MM.1S (cell line): ENCODE measurements around the gene RPH3AL.
"Not testable (repeated sequence)": the region's sequence is repeated elsewhere in the genome, so short reads cannot be mapped to it uniquely, and the experiment has no call there.

Experiments
- DNase-seq: peaks from one replicate; pipeline ENCODE4 v3.0.0-alpha.2; 2015
- H2AFZ ChIP-seq: fragments of 300-600 bp; sonication (generic); 2 replicates; pipeline ENCODE4 v1.6.0; 2016; ENCODE audit warnings: antibody characterized with exemption, low read length
- H3F3A ChIP-seq: fragments of 300-600 bp; sonication (generic); 2 replicates; pipeline ENCODE4 v1.6.1; 2016; ENCODE audit warnings: mild to moderate bottlenecking, antibody characterized with exemption, low read length, moderate library complexity, mixed read lengths; ENCODE audit not compliant: insufficient read depth
- H3K27ac ChIP-seq: fragments of 300-600 bp; sonication (generic); 2 replicates; pipeline ENCODE4 v1.5.1; 2016; ENCODE audit warnings: mild to moderate bottlenecking, low read length
- H3K27me3 ChIP-seq: fragments of 300-600 bp; sonication (generic); replicated peaks from 2 replicates; pipeline ENCODE4 v1.6.0; 2016; ENCODE audit warnings: low read length; ENCODE audit not compliant: insufficient read depth
- H3K36me3 ChIP-seq: fragments of 300-600 bp; sonication (generic); replicated peaks from 2 replicates; pipeline ENCODE4 v1.6.1; 2016; ENCODE audit warnings: mild to moderate bottlenecking, low read length, mixed read lengths; ENCODE audit not compliant: insufficient read depth
- H3K4me1 ChIP-seq: fragments of 300-600 bp; sonication (generic); 2 replicates; pipeline ENCODE4 v1.6.1; 2016; ENCODE audit warnings: low read length, mixed read lengths
- H3K4me2 ChIP-seq: fragments of 300-600 bp; sonication (generic); 2 replicates; pipeline ENCODE4 v1.6.0; 2016; ENCODE audit warnings: low read depth, low read length
- H3K4me3 ChIP-seq: fragments of 300-600 bp; sonication (generic); 2 replicates; pipeline ENCODE4 v1.5.1; 2016; ENCODE audit warnings: low read length, mixed read lengths
- H3K79me2 ChIP-seq: fragments of 300-600 bp; sonication (generic); 2 replicates; pipeline ENCODE4 v1.6.1; 2016; ENCODE audit warnings: mixed run types, low read length, mixed read lengths
- H3K9ac ChIP-seq: fragments of 300-600 bp; sonication (generic); 2 replicates; pipeline ENCODE4 v1.6.1; 2016; ENCODE audit warnings: low read length, mixed read lengths
- H3K9me2 ChIP-seq: fragments of 300-600 bp; sonication (generic); replicated peaks from 2 replicates; pipeline ENCODE4 v1.6.1; 2016; ENCODE audit warnings: mild to moderate bottlenecking, low read length, mixed read lengths; ENCODE audit not compliant: insufficient read depth
- H3K9me3 ChIP-seq: fragments of 300-600 bp; sonication (generic); replicated peaks from 2 replicates; pipeline ENCODE4 v1.6.1; 2016; ENCODE audit warnings: mild to moderate bottlenecking, low read length, mixed read lengths; ENCODE audit not compliant: insufficient read depth
- H4K20me1 ChIP-seq: fragments of 300-600 bp; sonication (generic); 2 replicates; pipeline ENCODE4 v1.6.1; 2016; ENCODE audit warnings: mild to moderate bottlenecking, low read length, moderate library complexity, mixed read lengths; ENCODE audit not compliant: insufficient read depth
- EZH2 ChIP-seq: fragments of 300-600 bp; sonication (generic); optimal IDR thresholded peaks from 2 replicates; pipeline ENCODE3; 2017; ENCODE audit warnings: low read depth, mild to moderate bottlenecking, antibody characterized with exemption, low read length, mixed read lengths
- EZH2phosphoT487 ChIP-seq: fragments of 300-600 bp; sonication (generic); IDR thresholded peaks from 2 replicates; pipeline ENCODE4 v1.6.1; 2018; ENCODE audit warnings: antibody characterized with exemption, low read length
- TF ChIP-seq, protein P1 (sequence below): fragments of 300-600 bp; sonication (generic); IDR thresholded peaks from 2 replicates; pipeline ENCODE4 v1.5.1; 2016; ENCODE audit warnings: antibody characterized with exemption, low read length, mixed read lengths

RPH3AL gene

DNA sequence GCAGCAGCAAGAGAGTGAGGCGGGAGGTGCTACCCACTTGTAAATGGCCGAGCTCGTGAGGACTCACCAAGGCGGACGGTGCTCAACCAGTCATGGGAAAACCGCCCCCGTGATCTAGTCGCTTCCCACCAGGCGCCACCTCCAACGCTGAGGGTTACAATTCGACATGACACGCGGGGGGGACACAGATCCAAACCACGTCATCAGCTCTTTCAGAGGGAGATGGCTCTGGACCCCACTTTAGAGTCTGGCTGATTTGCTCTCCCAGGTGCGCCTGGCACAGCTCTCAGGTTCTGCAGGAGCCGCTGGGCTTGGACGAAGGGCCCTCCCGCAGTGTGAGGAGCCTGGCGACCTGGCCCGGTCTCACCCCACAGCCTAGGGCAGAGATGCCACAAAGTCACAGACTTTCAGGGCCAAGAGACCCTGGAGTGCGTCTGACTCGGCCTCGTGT is 150.1 kb downstream of the RPH3AL start:
- Histone ChIP-seq H3K79me2 (no peaks in the 10 kb centered on the region), H3K4me1 (no peaks in the 10 kb centered on the region), H4K20me1 (no peaks in the 10 kb centered on the region), H3K4me3 (no peak overlapping the region), H3K9me2 (no peaks in the 10 kb centered on the region), H3K9ac (no peak overlapping the region), H3F3A (no peaks in the 10 kb centered on the region), H3K9me3 (no peaks in the 10 kb centered on the region), H2AFZ (no peak overlapping the region), H3K4me2 (no peak overlapping the region), H3K27me3 (peaks cover 88% of the 10 kb centered on the region), H3K36me3 (no peaks in the 10 kb centered on the region), H3K27ac (no peak overlapping the region)
- DNase-seq = no peak
- TF ChIP-seq, protein P1, sequence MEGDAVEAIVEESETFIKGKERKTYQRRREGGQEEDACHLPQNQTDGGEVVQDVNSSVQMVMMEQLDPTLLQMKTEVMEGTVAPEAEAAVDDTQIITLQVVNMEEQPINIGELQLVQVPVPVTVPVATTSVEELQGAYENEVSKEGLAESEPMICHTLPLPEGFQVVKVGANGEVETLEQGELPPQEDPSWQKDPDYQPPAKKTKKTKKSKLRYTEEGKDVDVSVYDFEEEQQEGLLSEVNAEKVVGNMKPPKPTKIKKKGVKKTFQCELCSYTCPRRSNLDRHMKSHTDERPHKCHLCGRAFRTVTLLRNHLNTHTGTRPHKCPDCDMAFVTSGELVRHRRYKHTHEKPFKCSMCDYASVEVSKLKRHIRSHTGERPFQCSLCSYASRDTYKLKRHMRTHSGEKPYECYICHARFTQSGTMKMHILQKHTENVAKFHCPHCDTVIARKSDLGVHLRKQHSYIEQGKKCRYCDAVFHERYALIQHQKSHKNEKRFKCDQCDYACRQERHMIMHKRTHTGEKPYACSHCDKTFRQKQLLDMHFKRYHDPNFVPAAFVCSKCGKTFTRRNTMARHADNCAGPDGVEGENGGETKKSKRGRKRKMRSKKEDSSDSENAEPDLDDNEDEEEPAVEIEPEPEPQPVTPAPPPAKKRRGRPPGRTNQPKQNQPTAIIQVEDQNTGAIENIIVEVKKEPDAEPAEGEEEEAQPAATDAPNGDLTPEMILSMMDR = no peak
- TF ChIP-seq EZH2phosphoT487 = no peak
- TF ChIP-seq EZH2 = no peak

DNA sequence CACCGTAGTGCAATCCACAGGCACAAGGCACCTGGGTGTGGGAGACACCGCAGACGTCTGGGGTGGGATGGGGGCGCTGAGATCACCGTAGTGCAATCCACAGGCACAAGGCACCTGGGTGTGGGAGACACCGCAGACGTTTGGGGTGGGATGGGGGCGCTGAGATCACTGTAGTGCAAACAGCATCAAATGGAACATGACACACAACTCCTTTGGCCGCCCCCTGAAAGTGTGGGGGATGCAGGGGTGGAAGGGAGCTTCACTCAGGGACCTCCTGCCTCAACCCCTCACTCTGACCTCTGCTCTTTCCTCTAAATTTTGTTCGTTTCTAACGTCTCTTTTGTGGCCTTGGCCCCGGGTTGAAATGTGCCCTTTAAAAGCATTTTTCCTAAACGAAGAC is 150.9 kb downstream of the RPH3AL start:
- not testable (repeated sequence) for H4K20me1 ChIP-seq, H3K4me1 ChIP-seq, H3K4me2 ChIP-seq, H2AFZ ChIP-seq, H3K36me3 ChIP-seq, H3K4me3 ChIP-seq, H3K9me3 ChIP-seq, H3F3A ChIP-seq, H3K27ac ChIP-seq, H3K79me2 ChIP-seq, DNase-seq, H3K9me2 ChIP-seq, H3K9ac ChIP-seq
- peaks cover 87% of the 10 kb centered on the region for H3K27me3 ChIP-seq

DNA sequence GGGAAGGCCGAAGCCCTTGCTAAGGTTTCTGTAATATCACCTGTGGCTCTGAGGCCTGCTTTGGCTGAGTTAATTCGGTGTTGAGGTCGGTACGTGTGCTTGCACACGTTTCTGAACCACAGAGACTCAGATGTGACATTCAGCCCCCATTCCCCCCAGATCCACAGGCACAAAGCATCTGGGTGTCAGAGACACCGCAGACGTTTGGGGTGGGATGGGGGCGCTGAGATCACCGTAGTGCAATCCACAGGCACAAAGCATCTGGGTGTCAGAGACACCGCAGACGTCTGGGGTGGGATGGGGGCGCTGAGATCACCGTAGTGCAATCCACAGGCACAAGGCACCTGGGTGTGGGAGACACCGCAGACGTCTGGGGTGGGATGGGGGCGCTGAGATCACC is 151.3 kb downstream of the RPH3AL start:
- H3K36me3 ChIP-seq, H3K79me2 ChIP-seq, DNase-seq, H3K9ac ChIP-seq, H2AFZ ChIP-seq, H4K20me1 ChIP-seq, H3K4me1 ChIP-seq, H3K27ac ChIP-seq, H3F3A ChIP-seq, H3K9me3 ChIP-seq, H3K4me3 ChIP-seq, H3K4me2 ChIP-seq, H3K9me2 ChIP-seq: not testable (repeated sequence)
- H3K27me3 ChIP-seq = peaks cover 92% of the 10 kb centered on the region

DNA sequence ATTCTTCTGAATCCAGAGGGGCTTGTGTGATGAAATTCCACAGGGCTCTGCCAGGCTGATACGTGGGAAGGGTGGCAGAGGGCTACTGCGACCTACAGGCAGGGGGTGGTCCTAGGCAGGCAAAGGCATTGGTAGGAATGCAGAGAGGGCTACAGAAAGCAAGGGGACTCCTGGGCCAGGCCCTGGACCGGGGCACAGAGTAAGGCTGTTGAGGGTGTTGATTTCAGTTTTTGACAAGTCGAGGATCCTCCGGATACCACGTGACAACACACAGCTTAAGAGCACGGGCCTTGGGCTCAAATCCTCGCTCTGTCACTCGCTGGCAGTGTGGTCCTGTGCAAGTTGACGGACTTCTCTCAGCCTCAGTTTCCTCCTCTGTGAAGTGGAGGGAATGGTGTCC is 152.0 kb downstream of the RPH3AL start:
- Histone ChIP-seq H3K27me3 (peaks cover 92% of the 10 kb centered on the region), H3K79me2 (no peaks in the 10 kb centered on the region), H3K9ac (no peak overlapping the region), H3K9me2 (no peaks in the 10 kb centered on the region), H2AFZ (no peak overlapping the region), H3K4me3 (no peak overlapping the region), H4K20me1 (no peaks in the 10 kb centered on the region), H3K36me3 (no peaks in the 10 kb centered on the region), H3K4me1 (no peaks in the 10 kb centered on the region), H3K27ac (no peak overlapping the region), H3K9me3 (no peaks in the 10 kb centered on the region), H3F3A (no peaks in the 10 kb centered on the region), H3K4me2 (no peak overlapping the region)
- no peak for DNase-seq
- TF ChIP-seq, protein P1 = no peak
- TF ChIP-seq EZH2 (no peak), EZH2phosphoT487 (no peak)
